Measurements from ENCODE around the gene BRME1. TPM values are rescaled to one million over a fixed set of nuclear protein-coding genes. Genes with fewer than 3 reads are reported as not detected.

Gene BRME1
- total and polyA plus RNA-seq, 4 experiments from 2014 or later, result 0.35 to 3.8 (median 1.7) TPM

DNA sequence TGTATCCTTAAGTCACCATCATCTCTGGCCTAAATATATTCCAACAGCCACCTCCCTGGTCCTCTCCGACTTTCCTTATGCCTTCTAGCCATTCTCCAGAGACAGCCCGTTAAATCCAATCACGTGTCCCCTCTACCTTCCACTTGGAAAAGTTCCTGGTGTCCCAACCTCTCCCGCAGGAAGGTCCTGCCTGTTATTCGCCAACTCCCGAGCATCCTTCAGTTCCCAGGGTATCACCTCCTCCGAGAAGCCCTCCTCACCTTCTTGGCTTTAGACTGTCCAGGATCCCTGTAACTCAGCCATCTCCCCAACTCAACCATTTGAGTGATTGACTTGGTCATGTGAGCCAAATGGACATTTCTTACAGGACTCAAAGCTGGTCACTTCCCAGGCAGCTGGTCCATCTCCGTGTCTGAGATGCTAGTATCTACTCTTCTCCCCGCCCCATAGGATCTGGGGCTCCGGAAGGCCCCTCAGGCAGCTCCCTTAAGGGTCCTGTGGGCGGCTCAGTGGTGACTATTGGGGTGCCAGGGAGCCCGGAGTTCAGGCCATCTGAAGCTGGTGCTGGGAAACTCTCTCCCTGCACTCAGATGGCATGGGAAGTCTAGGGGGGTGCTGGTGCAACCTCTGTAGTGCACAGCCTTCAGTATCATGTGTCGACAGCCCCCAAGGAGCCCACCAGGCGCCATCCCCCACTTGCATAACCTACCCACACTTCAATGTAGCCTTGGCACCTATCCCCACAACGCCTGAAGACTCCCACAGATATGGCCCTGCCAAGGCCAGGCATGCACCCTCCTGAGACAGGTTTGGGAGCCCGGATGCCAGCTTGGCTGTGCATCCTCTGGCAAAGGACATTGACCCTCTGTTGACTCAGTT lies 56.9 kb downstream of the BRME1 start:
- no peak for DNase-seq
- peaks cover 0 to 5% (median 0%) of the 10 kb centered on the region in 8 donors for H3K9me3 Mint-ChIP-seq
- H3K4me1 ChIP-seq (ENCODE audit: insufficient read depth, low read length), result peaks cover 57% of the 10 kb centered on the region
- H3K36me3 Mint-ChIP-seq, result peaks cover 0 to 10% of the 10 kb centered on the region in 2 donors
- H3K27ac Mint-ChIP-seq, result peak overlapping the region; percentile 93 to 100 (median 98)
- peak overlapping the region; percentile 42 to 68 (median 57) for H3K4me3 Mint-ChIP-seq
- H3K27ac ChIP-seq (ENCODE audit: low read depth, low read length), result peak overlapping the region; percentile 38
- no peaks in the 10 kb centered on the region for H3K9me3 ChIP-seq (ENCODE audit: control insufficient read depth in 1 of 2, low read length in 2 of 2)
- intact Hi-C loops (cut with micrococcal nuclease), result loop anchor here (5.0 to 10.0 kb wide), 3 partner anchors 676 to 1057 kb away; partner anchors contain the start of genes IER2, JUNB, STX10 and TECR
- POLR2A ChIA-PET (ENCODE audit: partially characterized antibody), result interaction anchor here (0.7 to 7.9 kb wide), 7 partner anchors 8 to 84 kb away, joined by 3 to 204 read pairs (median 7); partner anchors contain the start of genes C19orf53 and MRI1
- peaks cover 30 to 60% (median 43%) of the 10 kb centered on the region in 4 donors for H3K4me1 Mint-ChIP-seq
- H3K27me3 Mint-ChIP-seq, result peaks cover 0 to 4% of the 10 kb centered on the region in 2 donors
- H3K27me3 ChIP-seq (ENCODE audit: insufficient read depth, low read length), result no peaks in the 10 kb centered on the region
- no peaks in the 10 kb centered on the region for H3K36me3 ChIP-seq (ENCODE audit: insufficient read depth, low read length)
- CTCF ChIA-PET (ENCODE audit: partially characterized antibody), result interaction anchor here (1.2 to 6.2 kb wide), 8 partner anchors 10 to 74 kb away, joined by 3 to 46 read pairs (median 8); partner anchors contain the start of gene C19orf53
- H3K4me3 ChIP-seq (ENCODE audit: low read length in 2 of 2), result no peak overlapping the region

DNA sequence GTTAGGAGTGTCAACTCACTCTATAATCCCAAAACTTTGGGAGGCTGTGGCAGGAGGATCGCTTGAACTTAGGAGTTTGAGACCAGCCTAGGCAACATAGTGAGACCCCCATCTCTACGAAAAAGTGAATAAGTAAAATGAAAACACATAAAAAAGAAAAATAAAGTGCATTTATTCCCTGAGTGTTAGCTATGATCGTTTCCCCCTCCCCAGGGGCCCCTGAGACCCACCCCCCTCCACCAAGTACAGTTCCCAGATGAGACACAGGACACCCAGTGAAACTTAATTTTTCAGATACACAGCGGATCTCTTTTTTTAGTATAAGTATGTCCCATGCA lies 57.6 kb downstream of the BRME1 start:
- peaks cover 0 to 4% of the 10 kb centered on the region in 2 donors for H3K27me3 Mint-ChIP-seq
- POLR2A ChIA-PET (ENCODE audit: partially characterized antibody), result interaction anchor here (1.2 to 7.9 kb wide), 8 partner anchors 12 to 288 kb away, joined by 3 to 204 read pairs (median 27); partner anchors contain the start of genes ASF1B, MRI1 and ZSWIM4
- intact Hi-C loops (cut with micrococcal nuclease), result loop anchor here (5.0 to 10.0 kb wide), 3 partner anchors 676 to 1056 kb away; partner anchors contain the start of genes IER2, JUNB, STX10 and TECR
- peak overlapping the region in 6 of 8 donors; percentile 29 to 68 (median 40) for H3K4me3 Mint-ChIP-seq
- CTCF ChIA-PET (ENCODE audit: partially characterized antibody), result interaction anchor here (1.2 to 3.5 kb wide), 7 partner anchors 10 to 73 kb away, joined by 3 to 22 read pairs (median 7); partner anchors contain the start of gene C19orf53
- H3K36me3 Mint-ChIP-seq, result peaks cover 0 to 10% of the 10 kb centered on the region in 2 donors
- Histone ChIP-seq H3K4me3 (ENCODE audit: low read length in 2 of 2) (no peak overlapping the region), H3K27ac (ENCODE audit: low read depth, low read length) (peak overlapping the region; percentile 99), H3K27me3 (ENCODE audit: insufficient read depth, low read length) (no peaks in the 10 kb centered on the region), H3K4me1 (ENCODE audit: insufficient read depth, low read length) (peaks cover 64% of the 10 kb centered on the region), H3K36me3 (ENCODE audit: insufficient read depth, low read length) (no peaks in the 10 kb centered on the region), H3K9me3 (ENCODE audit: control insufficient read depth in 1 of 2, low read length in 2 of 2) (no peaks in the 10 kb centered on the region)
- DNase-seq, result peak in 1 of 5 donors; percentile 9
- peak overlapping the region; percentile 93 to 100 (median 98) for H3K27ac Mint-ChIP-seq
- peaks cover 0 to 5% (median 0%) of the 10 kb centered on the region in 8 donors for H3K9me3 Mint-ChIP-seq
- H3K4me1 Mint-ChIP-seq, result peaks cover 32 to 68% (median 48%) of the 10 kb centered on the region in 4 donors

DNA sequence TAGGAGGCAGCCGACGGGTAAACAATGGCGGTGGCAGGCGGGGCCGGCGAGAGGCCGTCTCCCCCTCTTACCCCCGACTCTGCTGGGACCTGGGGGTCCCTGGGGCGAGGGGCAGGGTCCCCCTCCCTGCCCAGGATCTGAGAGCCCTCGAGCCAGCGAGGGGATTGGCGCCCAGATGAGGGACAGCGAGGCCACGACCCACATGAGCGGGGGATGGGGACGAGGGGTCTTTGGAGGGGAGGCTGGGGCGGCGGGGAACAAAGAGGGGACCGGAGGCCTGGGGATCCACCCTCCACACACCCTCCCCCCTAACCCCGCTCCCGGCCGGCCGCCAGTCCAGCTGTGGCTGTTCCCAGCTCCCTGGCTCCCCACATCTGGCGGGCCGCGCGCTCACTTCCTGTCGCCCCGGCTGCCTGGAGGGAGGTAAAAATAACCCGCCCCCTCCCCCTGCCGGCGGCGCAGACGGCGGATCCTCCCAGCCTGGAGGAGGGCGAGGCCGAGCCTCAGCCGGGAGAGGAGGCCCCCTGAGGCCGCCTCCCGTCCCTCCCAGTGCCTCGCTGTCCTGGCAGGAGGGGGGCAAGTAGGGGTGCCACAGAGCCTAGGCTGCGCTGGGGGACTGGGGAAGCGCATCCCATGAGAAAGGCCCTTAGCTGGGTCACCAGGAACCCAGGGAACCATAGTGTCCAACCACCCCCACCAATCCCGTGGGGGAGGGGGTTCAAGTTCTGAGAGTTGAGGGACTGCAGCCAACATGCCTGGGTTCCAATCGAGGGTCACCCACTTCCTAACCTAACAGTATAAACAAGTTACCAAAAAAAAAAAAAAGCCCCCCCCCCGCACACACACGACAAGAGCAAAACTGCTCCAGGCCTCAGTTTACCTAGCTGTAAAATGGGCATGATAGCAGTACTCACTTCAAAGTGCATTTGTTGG lies 58.2 kb downstream of the BRME1 start:
- Mint-ChIP-seq H3K4me3 (peak overlapping the region; percentile 83 to 98 (median 90)), H3K9me3 (peaks cover 0 to 5% (median 0%) of the 10 kb centered on the region in 8 donors), H3K27ac (peak overlapping the region; percentile 99 to 100 (median 100)), H3K27me3 (peaks cover 0 to 4% of the 10 kb centered on the region in 2 donors), H3K4me1 (peaks cover 32 to 73% (median 48%) of the 10 kb centered on the region in 4 donors), H3K36me3 (peaks cover 0 to 11% of the 10 kb centered on the region in 2 donors)
- Histone ChIP-seq H3K4me3 (ENCODE audit: low read length in 2 of 2) (peak overlapping the region; percentile 50 to 79), H3K9me3 (ENCODE audit: control insufficient read depth in 1 of 2, low read length in 2 of 2) (no peaks in the 10 kb centered on the region), H3K27me3 (ENCODE audit: insufficient read depth, low read length) (no peaks in the 10 kb centered on the region), H3K36me3 (ENCODE audit: insufficient read depth, low read length) (no peaks in the 10 kb centered on the region), H3K4me1 (ENCODE audit: insufficient read depth, low read length) (peaks cover 69% of the 10 kb centered on the region), H3K27ac (ENCODE audit: low read depth, low read length) (peak overlapping the region; percentile 99)
- ChIA-PET POLR2A (ENCODE audit: partially characterized antibody) (interaction anchor here (1.0 to 7.9 kb wide), 15 partner anchors 8 to 671 kb away, joined by 3 to 204 read pairs (median 10); partner anchors contain the start of genes ASF1B, C19orf53, DNAJB1 and IL27RA), CTCF (ENCODE audit: partially characterized antibody) (interaction anchor here (0.9 to 3.5 kb wide), 9 partner anchors 9 to 73 kb away, joined by 3 to 22 read pairs (median 7); partner anchors contain the start of gene C19orf53)
- intact Hi-C loops (cut with micrococcal nuclease), result loop anchor here (1.0 to 10.0 kb wide), 8 partner anchors 8 to 1055 kb away; partner anchors contain the start of genes IER2, JUNB, RFX1 and STX10
- peak; percentile 82 to 90 (median 83) for DNase-seq

DNA sequence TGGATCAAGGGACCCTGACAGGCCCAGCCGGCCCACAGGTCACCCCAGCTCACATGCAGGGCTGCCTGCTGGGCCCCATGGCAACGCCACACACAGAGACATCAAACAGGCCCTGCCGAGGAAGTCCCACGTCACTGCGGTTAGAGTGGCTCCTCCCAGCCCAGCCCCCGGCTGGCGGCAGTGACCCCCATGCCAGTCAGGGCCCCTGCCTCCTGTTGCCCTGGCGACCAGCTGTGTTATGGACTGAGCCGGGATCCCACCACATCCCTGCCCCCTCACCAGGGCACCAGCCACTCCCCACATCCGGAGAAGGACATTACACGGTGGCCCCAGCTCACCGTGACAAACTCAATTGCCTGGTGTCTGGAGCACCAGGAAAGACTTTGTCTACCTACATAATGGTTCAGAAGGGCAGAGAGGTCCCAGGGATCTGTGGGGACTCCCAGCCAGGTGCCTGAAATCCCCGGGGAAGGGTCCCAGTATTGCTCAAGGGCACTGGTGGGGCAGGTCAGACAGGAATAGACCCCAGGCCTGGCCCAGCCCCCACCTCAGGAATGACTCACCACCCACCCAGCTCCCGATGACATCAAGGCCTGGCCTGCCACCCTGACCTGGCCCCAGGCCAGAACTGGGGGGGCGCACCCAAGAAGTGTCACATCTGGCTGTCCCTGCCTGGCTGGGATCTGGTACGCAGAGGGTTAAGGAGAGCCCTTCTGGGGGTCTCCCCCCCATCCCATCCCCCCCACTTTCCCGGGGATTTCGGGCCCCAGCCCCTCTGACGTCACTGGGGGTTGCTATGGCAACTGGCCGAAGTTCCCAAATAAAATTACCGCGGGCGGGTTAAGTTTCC lies 59.1 kb downstream of the BRME1 start:
- DNase-seq, result peak; percentile 99
- no peaks in the 10 kb centered on the region for H3K9me3 ChIP-seq (ENCODE audit: control insufficient read depth in 1 of 2, low read length in 2 of 2)
- ChIA-PET POLR2A (ENCODE audit: partially characterized antibody) (interaction anchor here (0.7 to 7.9 kb wide), 25 partner anchors 9 to 906 kb away, joined by 3 to 204 read pairs (median 5); partner anchors contain the start of genes ADGRE5, ASF1B, C19orf53 and DNAJB1), CTCF (ENCODE audit: partially characterized antibody) (interaction anchor here (0.9 to 3.5 kb wide), 10 partner anchors 9 to 72 kb away, joined by 3 to 22 read pairs (median 4); partner anchors contain the start of gene C19orf53)
- peaks cover 69% of the 10 kb centered on the region for H3K4me1 ChIP-seq (ENCODE audit: insufficient read depth, low read length)
- Mint-ChIP-seq H3K4me3 (peak overlapping the region; percentile 83 to 98 (median 90)), H3K27ac (peak overlapping the region; percentile 99 to 100 (median 100)), H3K9me3 (peaks cover 0 to 5% (median 0%) of the 10 kb centered on the region in 8 donors), H3K27me3 (peaks cover 0 to 4% of the 10 kb centered on the region in 2 donors), H3K36me3 (peaks cover 0 to 16% of the 10 kb centered on the region in 2 donors), H3K4me1 (peaks cover 33 to 77% (median 50%) of the 10 kb centered on the region in 4 donors)
- no peaks in the 10 kb centered on the region for H3K36me3 ChIP-seq (ENCODE audit: insufficient read depth, low read length)
- H3K27me3 ChIP-seq (ENCODE audit: insufficient read depth, low read length), result no peaks in the 10 kb centered on the region
- intact Hi-C loops (cut with micrococcal nuclease), result loop anchor here (1.0 to 10.0 kb wide), 8 partner anchors 7 to 1054 kb away; partner anchors contain the start of genes IER2, JUNB, RFX1 and STX10
- peak overlapping the region; percentile 99 for H3K27ac ChIP-seq (ENCODE audit: low read depth, low read length)
- H3K4me3 ChIP-seq (ENCODE audit: low read length in 2 of 2), result peak overlapping the region; percentile 50 to 79

DNA sequence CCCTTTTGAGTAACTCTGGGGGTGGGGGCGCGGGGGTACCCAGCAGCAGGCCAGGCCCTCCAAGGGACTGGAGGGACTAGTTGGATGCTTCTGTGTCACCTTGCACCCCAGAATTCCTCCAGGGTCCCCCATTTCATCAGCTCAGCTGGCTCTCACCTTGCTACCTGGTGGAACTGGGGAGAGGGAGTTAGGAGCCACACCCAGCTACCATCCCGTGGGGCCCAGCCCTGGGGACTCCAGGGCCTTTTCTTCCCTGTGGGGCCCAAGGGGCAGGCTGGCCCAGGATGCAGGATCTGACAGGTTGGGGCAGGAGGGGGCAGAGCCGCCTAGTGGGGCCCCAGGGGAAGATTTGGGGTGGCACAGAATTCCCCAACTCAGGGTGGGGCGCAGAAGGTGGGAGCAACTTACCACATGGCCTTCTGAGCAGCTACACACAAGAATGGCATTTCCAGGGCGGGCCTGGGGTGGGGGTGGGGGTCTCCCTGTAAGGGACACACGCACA lies 61.7 kb downstream of the BRME1 start:
- intact Hi-C loops (cut with micrococcal nuclease), result loop anchor here (10.0 kb wide), 1 partner anchor 681 kb away; the partner anchor contains the start of gene TECR
- POLR2A ChIA-PET (ENCODE audit: partially characterized antibody), result interaction anchor here (0.8 to 1.2 kb wide), 2 partner anchors 18 to 20 kb away, joined by 3 read pairs; no protein-coding TSS in a partner anchor
- peaks cover 31 to 84% (median 50%) of the 10 kb centered on the region in 4 donors for H3K4me1 Mint-ChIP-seq
- no peak overlapping the region for H3K4me3 ChIP-seq (ENCODE audit: low read length in 2 of 2)
- peak overlapping the region in 7 of 8 donors; percentile 53 to 89 (median 72) for H3K4me3 Mint-ChIP-seq
- peaks cover 78% of the 10 kb centered on the region for H3K4me1 ChIP-seq (ENCODE audit: insufficient read depth, low read length)
- H3K27me3 ChIP-seq (ENCODE audit: insufficient read depth, low read length), result no peaks in the 10 kb centered on the region
- peak in 1 of 5 donors; percentile 11 for DNase-seq
- CTCF ChIA-PET (ENCODE audit: partially characterized antibody), result interaction anchor here (0.6 to 0.8 kb wide), 2 partner anchors 18 to 205 kb away, joined by 3 to 4 read pairs; no protein-coding TSS in a partner anchor
- H3K36me3 ChIP-seq (ENCODE audit: insufficient read depth, low read length), result no peaks in the 10 kb centered on the region
- H3K27ac ChIP-seq (ENCODE audit: low read depth, low read length), result peak overlapping the region; percentile 98
- peak overlapping the region; percentile 98 to 100 (median 99) for H3K27ac Mint-ChIP-seq
- H3K27me3 Mint-ChIP-seq, result peaks cover 0 to 4% of the 10 kb centered on the region in 2 donors
- no peaks in the 10 kb centered on the region for H3K9me3 ChIP-seq (ENCODE audit: control insufficient read depth in 1 of 2, low read length in 2 of 2)
- peaks cover 0 to 34% of the 10 kb centered on the region in 2 donors for H3K36me3 Mint-ChIP-seq
- peaks cover 0 to 5% (median 0%) of the 10 kb centered on the region in 8 donors for H3K9me3 Mint-ChIP-seq
